ENCODE data around the gene GBX1.
A peak's percentile ranks its signal among the peaks of the same experiment; 100 is the strongest.

GBX1 gene

DNA sequence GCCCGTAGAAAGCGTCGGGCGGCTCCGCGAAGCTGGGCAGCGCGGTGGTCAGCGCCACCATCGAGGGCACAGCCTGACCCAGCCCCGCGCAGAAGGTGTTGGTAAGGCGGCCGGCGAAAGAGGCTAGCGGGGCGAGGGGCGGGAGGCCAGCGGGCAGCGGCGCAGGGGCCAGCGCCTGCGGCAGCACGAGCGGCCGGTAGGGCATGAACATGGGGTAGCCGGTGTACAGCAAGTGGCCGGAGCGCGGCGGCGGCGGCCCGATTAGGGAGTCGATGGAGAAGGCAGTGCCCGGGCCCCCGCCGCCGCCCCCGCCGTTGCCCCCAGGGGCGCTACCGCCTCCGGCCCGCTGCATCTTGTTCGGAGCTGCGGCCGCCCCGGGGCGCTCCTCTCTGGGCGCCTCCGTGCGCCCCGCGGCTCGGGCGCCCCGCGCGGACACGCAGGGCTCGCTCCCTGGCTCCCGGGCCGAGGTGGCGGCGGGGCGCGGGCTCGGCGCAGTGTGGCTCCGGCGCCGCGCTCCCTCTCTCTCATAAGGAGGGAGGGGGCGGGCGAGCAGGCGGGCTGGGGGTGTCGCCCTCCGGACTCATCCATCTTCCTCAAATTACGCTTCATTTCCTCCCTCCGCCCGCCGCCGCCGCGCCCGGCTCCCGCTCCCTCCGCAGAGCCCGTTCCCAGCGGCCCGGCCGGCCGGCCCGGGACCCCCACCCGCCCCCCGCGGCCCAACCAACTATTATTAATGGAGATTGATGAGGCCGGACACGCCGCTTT lies at the start of gene GBX1:
Gene GBX1, minus strand, starts transcription at position 498 of the 765 bp plus-strand sequence. Its CDS starts 146 bp downstream, at position 352.
- DNase-seq, result no peak

DNA sequence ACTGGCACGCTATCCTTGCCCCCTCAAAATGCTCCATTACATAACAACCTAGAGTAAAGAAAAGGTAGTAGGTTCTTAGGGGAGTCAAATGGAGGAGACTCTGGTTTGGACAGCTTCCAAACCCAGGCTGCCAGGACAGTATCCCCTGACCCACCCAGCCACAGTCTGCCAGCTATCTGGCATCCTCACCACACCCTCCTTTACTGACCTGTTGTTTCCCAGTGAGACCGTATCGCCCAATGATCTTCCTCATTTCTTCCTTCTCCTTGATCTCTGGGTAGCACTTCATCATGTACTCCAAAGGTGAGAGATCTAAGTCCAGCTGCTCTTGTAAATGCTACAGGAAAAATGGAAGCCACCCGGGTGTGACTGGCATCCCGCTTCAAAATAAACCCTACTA lies 47.9 kb upstream of the GBX1 start:
- DNase-seq, result no peak

DNA sequence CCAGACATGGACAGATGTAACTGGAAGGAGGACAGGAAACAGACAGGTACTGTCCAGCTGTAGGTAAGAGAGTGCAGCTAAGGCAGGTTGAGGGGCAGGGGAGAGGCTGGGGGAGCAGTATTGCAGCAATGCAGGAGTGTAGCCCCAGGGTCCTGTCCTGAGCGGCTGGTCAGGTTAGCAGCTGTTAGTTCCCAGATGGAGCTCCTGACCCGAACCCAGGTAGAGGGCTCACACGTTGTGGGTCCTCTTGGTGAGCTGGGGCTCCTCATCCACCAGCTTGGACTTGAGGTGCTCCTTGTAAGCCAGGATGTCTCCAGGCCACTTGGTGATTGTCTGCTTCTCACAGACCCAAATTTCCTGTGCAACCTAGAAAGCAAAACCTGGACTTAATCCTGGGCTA lies 46.3 kb upstream of the GBX1 start:
- no peak for DNase-seq

DNA sequence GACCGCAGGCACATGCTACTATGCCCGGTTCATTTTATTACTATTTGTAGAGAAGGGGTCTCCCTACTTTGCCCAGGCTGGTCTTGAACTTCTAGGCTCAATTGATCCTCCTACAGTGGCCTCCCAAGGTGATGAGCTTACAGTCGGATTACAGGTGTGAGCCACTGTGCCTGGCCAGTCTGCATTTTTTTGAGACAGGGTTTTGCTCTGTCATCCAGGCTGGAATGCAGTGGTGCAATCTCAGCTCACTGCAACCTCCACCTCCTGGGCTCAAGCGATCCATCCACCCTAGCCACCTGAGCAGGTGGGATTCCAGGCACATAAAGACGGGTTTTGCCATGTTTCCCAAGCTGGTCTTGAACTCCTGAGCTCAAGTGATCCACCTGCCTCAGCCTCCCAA lies 45.1 kb upstream of the GBX1 start:
- DNase-seq, result no peak

DNA sequence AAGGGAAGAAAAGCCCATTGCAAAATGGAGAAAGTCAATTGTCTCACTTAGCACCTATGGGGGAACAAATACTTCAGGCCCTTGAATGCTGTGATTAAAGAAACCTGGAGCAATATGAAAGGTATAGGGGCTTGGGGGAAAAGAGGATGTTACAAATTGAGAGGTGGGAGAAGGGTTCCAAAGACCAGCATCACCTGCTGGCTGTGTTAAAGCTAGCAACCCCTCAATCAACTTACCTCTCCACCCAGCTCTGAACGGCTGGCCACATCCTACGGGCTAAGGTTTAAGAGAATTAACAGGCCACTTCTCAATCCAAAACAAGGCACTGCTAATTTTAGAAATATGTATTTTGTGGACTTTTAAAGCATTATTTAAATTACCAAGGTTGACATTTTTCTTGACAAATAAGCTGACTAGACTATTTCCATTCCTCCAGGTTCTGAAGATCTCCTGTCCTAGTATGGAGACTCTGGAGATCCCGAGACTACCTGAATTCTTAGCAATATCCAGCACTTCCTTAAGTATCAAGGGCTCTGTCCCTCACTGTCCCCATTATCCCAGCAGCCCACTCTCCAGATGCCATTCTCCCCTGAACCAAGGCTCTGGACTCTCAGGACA lies 43.8 kb upstream of the GBX1 start:
- no peak for DNase-seq

DNA sequence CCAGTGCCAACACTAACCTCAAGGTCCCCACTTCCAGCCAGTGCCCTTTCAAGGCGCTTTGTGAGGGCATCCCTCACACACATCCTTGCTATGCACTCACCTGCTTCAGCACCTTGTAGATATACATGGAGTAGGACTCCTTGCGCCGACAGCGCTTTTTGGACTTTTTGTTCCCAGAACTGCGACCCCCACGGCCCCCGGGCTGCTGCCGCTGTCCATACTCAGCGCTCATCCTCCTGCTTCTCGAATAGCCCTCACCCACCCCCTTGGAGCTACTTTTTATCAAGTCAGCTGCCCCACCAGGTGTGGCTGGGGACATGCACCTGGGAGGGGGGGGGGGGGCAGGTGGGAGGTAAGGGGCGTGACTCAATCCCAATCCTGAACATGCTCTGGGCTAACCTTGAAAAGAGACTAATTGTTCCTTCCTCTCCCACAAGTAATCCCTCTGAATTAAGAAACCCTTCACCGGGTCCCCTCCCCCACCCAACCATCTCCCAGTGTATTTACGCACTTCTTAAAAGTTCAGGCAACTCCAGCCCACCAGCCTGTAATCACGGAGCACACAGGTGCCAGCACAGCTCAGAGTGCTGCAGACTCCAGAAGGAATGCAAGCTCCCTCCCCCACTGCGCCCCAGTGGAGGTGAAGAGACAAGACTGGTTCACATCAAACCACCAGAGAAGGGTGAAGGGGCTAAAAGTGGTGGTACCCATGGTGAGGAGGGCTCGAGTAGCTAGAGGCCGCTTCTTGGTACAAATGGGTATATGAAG lies 42.8 kb upstream of the GBX1 start, which contains the start of gene H2BK1:
Gene H2BK1, minus strand, starts transcription at position 402 of the 768 bp plus-strand sequence. Its CDS starts 170 bp downstream, at position 232.
- no peak for DNase-seq

DNA sequence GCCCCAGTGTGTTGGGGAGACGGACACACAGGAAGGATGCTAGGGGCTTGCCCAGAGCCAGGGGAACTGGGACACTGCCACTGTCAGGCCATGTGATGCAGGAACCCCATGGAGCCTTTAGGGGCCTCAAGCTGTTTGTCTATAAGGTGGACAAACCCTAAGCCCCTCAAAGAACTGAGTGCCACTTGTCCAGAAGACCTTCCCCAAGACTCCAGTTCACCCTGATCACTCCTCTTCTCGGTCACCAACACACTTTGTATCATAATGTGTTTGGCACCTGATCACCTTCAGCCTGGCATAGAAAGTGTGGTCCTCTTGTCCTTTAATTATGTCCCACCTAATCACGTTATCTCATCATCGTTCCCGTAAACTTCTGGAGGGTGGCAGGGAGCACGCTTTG lies 42.1 kb upstream of the GBX1 start:
- no peak for DNase-seq

DNA sequence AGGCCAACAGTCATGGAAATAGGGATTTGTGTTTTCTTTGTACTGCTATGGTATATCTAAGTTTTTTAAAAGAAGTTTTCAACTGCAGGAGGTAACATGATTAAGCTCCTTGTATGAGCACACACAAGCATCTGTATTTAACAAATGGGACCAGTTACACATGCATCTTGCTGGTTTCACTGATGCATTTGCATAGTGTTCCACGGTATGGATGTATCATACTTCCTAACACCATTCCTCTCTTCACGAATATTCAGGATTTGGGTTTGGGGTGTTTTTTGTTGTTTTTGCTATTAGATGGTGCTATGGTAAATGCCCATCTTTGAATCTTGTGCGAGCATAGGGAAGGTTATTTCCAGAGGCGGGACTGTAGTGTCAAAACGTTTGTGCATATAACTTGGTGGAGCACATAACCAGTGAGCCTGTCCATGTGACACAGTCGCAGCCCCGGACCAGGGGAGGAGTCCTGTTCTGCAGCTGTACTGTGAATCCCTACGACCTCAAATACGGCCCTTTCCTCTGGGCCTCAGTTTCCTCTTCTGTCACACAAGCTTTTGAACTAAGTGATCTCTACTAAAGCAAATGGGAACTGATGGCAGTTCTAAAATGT lies 40.9 kb upstream of the GBX1 start:
- no peak for DNase-seq

DNA sequence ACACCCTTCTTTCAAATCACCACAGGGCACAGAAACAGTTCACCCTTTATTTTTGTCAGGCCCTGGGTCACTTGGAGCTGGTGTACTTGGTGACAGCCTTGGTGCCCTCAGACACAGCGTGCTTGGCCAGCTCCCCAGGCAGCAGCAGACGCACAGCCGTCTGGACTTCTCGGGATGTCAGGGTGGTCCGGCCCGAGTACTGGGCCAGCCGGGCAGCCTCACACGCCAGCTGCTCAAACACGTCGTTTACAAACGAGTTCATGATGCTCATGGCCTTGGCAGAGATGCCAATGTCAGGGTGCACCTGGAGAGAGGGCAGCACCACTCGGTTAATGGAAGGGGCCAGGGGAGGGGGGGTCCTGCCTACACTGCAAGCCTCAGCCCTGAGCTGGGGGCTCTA lies 40.3 kb upstream of the GBX1 start:
- DNase-seq, result no peak

DNA sequence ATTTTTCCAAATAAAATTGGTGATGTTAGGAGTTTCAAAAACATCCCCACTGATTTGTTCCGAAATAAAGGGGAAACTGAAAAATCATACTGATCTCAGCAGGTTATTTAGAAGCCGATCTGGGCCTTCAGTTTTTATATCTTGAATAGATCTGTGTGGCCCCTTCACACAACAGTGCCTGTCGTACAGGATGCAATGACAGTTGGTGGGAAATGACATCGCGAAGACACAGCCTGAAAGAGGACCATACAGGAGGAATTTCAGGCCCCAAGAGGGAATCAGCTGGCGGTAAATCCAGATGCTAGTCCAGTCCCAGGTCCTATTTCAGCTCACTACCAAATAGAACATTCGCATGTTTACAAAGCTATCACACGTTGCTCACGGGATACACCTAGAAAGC lies 39.8 kb upstream of the GBX1 start:
- DNase-seq, result no peak

DNA sequence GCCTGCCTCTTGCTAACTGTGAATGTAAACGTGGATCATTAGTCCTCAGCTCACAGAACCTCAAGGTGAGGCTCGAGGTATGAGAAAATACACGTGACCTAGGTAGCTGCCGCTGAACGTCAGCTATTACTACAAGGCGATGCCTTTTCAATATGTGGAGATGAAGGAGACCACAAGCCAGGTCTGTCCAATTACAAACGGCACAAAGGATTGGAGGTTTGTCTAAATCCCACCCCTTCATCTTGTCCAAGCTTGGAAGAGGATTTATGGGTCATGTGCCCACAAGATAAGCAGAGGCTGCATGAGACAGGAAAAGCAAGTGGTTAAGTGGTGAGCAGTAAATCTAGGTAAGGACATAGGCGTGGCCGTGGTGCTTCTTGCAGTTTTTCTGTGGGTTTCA lies 39.4 kb upstream of the GBX1 start:
- DNase-seq, result peak; percentile 73

DNA sequence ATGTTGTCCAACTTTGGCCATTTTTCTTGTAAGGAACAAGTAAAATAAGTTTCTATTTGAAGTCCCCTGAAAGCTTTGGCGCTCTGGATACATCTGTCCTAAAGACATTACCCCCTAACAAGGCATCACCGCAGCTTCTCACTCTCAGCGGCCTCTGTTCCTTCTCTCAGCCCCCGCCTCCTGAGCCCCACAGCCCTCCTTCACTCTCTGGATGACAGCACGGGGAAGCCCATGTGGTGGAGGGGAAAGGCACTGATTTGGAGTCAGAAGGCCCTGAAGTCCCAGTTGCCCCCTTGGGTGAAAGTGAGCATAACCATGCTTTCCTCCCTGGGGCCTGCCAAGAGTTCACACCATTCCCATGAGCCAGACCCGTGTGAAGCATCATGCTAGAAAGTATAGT lies 38.2 kb upstream of the GBX1 start:
- no peak for DNase-seq

DNA sequence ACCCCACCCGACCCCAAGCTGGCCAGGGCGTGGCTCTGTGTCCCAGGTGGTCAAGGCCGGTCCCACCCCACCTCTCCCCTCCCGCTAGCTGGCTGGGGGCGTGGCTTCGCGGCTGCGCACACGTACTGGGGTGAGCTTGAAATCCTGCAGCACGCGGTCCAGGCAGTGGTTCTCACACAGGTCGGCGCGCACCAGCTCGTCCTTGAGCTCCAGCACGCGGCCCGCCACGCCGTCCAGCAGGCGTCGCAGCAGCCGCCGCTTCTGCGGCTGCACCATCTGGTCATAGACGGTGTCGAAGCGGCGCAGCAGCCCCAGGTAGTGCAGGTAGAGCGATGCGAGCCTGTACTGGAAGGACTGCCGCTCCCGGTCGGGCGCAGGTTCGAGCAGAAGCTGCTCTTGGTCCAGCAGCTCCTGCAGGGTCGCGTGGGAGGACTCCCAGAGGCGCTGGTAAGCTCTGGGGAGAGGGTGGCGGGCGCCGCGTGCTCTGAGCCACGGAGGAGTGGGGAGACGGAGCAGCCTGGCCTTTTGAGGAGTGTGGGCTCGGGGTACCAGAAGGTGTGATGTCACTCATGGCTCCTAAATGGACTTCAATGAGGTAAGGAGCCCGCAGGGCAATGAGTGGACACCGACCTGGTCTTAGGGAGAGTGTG lies 37.0 kb upstream of the GBX1 start:
- DNase-seq, result no peak

DNA sequence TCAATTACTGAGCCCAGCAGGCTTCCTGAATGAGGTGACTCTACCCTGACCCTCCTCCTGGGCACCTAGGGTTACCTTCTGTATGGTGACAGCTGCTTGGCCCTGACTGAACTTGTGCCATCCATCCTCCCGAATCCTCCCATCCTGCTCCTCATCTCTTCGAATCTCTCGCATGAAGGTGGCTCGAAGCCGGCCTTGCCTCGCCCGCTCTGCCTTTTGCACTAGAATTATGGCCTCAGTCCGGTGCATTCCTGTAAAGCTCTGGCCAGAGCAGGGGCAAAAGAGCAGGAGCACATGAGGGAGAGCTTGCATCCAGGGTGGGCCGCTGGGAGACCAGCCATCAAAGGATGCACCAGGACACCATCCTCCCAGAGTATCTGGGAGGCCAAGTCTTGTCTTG lies 35.3 kb upstream of the GBX1 start:
- no peak for DNase-seq

DNA sequence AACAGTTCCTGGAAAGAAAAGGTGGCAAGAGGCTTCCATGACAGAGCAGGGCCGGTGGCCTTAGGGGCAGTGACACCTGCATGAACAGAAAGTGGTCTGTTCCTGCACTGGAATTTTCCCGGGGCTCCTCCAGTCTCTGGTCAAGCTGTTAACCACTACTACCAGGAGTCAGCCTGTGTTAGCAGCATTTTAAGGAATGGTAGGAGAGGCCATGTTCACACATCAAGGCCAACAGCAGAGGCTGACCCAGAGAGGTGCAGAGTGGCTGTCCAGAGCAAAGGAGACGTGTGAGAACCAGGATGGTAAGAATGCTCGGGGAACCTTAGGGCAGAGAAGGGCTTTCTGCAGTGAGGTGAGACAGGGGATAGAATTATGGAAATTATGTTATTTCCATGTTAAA lies 34.3 kb upstream of the GBX1 start:
- DNase-seq, result no peak

DNA sequence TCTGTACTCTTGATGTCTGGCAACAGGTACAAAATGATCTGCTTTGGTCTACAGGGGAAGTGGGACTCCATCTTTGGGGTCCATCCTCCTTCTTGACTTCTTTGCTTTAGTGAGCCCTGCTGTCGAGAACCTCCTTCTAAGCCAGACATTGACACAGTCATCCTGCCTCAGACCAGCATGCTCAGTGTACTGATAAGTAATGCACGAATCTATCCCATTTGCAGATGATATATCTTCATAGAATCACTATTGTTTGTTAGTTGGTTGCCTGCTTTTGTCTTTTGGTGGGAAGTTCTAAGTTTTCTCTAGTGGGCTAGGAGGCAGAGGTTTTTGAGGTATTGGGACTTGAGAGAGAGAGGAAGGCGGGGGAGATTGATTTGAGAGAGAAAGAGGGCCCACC lies 33.9 kb upstream of the GBX1 start:
- DNase-seq, result no peak

DNA sequence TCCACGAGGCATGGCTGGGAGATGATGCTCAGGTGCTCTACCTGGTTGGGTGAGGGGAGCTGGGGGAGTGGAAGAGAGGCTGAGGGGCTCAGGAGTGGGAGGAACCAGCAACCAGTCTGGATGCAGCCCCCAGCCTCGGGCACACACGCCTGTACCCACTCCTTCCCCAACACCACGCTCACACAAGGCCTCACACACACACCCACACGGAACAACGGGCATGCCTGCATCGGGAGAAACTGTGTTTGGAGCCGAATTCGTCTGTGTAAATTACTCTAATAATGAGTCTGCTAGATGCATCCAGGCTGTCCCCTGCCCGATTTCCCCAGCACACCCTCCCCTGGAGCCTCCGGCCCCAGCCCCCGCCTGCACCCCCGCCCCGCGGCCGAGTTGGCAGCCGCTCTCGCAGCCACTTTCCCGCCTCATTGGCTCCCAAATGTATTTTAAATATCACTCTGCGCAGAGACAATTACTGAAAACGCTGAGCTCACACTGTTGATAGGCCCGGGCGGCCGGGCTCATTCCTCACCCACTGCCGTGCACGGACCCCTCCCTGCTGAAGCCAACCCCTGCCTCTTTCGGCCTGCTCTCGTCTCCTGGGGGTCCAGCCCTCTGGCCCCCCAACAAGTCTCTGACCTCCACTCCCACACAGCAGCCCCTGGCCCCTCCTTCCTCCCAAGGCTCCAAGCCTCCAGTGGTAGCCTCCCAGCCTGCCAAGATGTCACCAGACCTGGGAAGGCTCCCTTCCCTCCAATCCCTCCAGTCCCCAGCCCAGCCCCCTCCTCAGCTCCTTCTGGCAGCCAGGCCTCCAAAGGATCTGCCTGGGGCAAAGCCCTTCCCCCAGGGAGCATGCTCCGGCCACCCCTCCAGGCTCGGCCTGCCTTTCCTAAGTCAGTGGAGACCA lies 31.7 kb upstream of the GBX1 start:
- DNase-seq, result no peak

DNA sequence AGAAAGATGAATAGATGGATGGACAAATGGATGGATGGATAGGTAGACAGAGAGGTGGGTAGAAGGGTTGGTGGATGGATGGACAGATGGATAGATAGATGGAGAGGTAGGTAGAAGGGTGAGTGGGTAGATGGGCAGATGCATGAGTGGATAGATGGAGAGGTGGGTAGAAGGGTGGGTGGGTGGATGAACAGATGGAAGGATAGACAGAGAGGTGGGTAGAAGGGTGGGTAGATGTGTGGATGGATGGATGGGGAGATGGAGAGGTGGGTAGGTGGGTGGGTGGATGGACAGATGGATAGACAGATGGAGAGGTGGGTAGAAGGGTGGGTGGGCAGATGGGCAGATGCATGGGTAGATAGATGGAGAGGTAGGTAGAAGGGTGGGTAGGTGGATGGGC lies 30.4 kb upstream of the GBX1 start:
- no peak for DNase-seq

DNA sequence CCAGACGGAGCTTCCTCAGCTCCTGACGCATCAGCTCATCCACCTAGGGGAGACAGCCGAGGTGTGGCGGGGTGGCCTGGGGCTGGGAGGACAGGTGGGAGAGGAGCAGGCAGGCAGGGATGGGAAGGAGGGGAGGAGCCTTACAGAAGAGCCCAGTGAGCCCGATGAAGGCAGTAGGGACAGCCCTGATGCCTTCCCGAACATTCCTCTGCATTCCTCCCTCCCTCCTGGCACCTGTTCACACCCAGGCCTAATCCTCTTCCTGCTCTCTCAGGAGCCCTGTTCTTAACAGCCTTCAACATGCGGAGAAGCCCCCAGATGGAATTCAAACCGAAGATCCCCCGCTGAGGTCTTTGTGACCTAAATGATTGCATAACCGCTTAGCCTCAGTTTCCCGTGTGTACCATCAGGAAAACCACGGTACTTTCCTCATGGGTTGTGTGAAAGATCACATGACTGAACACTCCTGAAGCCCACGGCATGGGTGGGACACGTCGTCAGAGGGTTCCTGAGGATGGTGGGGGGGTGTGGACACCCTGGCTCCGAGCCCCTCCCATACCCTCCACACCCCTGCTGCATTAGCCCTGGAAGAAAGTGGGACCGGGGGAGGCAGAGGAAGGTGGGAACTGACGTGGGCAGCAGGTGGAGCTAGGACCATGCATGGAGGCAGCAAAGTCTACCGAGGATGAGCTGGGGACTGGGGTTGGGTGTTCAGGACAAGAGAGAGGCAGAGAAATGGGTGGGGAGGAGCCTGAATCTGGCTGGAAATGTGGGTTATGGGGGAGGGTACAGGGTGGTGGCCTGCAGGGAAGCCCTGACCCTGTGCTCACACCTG lies 28.3 kb upstream of the GBX1 start:
- no peak for DNase-seq

DNA sequence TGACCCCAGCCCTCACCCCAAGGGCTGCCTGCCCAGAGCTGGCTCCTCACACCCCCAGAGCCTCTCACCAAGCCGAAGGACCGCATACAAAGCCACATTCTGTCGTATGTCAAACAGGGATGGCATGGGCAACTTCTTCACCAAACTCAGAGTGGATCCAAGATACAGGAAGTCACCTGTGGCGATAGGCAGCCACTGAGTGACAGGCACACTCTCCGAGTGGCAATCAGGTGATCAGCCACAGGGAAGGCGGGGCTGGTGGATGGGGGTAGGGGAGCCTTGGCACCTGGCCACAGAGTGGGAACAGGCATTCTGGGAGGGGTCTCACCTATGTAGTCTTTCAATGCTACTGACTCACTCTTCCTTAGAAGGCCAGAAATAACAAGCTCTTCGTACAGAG lies 26.7 kb upstream of the GBX1 start:
- no peak for DNase-seq
